AG09319 (cell line): ENCODE measurements around the gene ASPRV1.

Experiments
- DNase-seq: peaks from one replicate; pipeline ENCODE4 v3.0.0-alpha.2; 2010; ENCODE audit warnings: low read depth; ENCODE audit errors: extremely low read depth
- TF ChIP-seq, protein P1 (sequence below): IDR thresholded peaks from 2 replicates; pipeline ENCODE4 v1.5.1; 2011; ENCODE audit warnings: low read depth, mild to moderate bottlenecking, inconsistent platforms, low read length, moderate library complexity

Gene ASPRV1

DNA sequence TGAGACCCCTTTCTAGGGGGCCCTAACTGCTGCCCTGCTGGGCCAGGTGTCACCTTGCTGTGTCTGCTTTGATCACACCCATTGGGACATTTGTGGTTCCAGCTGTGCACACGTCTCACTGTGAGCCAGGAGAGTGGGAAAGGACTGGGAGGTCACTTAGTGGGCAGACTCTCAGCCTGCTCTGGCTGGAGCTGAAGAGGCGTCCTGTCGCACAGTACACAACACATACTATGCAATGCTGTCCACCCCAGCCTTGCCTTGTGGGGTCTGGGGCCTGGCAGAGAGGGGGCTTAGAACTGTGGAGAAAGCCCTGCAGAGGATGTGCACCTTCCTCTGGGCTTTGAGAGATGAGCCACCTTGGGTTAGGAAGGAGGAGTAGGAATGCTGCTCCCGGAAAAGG is 25.3 kb upstream of the ASPRV1 start:
- TF ChIP-seq, protein P1, sequence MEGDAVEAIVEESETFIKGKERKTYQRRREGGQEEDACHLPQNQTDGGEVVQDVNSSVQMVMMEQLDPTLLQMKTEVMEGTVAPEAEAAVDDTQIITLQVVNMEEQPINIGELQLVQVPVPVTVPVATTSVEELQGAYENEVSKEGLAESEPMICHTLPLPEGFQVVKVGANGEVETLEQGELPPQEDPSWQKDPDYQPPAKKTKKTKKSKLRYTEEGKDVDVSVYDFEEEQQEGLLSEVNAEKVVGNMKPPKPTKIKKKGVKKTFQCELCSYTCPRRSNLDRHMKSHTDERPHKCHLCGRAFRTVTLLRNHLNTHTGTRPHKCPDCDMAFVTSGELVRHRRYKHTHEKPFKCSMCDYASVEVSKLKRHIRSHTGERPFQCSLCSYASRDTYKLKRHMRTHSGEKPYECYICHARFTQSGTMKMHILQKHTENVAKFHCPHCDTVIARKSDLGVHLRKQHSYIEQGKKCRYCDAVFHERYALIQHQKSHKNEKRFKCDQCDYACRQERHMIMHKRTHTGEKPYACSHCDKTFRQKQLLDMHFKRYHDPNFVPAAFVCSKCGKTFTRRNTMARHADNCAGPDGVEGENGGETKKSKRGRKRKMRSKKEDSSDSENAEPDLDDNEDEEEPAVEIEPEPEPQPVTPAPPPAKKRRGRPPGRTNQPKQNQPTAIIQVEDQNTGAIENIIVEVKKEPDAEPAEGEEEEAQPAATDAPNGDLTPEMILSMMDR: no peak
- DNase-seq: no peak

DNA sequence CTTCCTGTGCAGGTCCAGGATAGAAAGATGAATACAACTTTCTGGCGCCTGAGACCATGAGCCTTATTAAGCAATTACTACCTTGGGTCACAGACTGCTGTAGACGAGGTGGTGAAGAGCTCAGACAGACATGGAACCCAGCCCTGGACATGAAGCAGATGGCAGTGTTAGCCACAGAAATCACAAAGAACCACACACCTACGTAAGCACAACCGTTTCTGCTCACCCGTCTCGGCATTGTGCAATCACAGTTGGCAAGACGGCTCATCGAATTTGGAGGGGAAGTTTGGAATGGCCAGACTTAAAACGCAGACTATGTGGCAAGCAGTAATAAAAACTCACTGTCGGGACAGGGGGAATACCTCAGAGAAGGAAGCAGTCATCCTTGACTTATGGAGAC is 24.3 kb upstream of the ASPRV1 start:
- DNase-seq: no peak
- TF ChIP-seq, protein P1: no peak

DNA sequence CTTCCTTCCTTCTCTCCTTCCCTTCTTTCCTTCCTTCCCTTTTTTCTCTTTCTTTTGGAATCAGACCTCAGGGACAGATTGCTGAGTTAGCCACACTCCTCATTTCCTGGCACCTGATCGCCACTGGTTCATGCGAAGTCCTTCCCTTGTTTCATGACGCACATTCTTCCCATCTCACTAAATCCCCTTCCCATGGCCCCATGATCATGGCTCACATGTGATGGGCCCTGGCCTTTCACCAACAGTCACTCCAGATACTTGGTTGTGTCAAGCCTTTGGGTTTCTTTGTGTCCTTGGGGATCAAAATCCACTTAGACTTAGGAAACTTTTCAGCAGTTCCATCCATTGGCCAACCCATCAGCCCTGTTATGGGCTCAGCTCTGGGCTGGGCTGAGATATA is 23.8 kb upstream of the ASPRV1 start:
- TF ChIP-seq, protein P1: no peak
- DNase-seq: no peak

DNA sequence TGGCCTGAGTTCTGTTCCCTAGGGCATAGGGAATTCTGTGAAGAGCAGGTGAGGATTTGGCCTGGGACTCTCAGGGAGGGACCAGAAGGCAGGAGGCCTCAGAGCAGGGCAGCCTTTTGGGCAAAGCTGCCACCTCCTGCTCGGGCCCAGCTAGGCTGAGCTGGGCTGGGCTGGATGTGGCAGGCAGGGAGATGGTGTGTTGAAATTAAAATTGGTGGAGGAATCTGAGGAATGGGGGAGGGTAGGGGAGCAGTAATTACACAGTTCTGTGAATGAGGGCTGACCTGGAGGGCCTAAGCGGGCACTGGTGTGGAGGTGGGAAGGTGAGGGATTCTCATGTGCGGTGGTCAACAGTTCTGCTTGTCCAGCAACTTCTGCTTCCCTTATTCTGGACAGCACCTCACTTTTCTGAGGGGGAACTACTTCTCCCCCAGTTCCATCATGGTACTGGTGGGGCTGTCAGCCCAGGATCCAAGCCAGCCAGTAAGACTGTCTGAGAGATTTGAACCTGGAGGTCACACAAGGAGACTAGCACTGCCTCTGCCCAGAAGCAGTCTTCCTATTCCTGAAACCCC is 22.0 kb upstream of the ASPRV1 start:
- TF ChIP-seq, protein P1: no peak
- no peak for DNase-seq

DNA sequence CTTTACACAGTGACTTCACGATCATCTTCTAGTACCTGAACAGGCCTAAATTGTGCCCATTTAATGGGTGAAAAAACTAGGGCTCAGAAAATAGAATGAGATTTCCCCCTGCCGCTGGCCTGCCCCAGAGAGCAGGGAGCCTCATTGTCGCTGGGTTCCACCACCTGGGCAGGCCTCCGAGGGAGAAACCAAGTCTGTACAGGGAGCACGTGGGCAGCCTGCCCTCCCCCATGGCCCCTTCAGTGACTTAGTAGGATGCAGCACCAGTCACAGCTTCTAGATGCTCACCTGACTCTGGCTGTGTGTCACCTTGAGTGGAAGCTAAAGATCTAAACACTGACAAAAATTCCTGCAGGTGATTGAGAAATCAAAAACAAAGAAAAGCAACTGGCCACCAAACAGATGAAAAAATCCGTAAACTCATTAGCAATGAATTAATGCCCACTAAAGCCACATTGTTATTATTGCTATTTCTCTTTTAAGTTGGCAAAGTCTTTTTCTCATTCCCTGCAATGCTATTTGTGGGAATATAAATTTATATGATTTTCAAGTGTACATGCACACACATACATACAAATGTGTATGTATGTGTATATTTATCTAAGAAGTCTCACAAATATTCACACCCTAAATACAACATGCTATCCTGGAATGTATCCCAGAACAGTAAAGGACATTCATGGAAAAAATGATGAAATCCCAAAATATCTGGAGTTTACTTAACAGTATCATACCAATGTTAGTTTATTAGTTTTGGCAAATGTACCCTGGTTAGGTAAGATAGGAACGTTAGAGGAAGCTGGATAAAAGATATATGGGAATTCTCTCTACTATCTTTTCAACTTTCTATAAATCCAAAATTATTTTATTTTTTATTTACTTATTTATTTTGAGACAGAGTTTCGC is 18.7 kb upstream of the ASPRV1 start:
- DNase-seq: peak; percentile 5
- TF ChIP-seq, protein P1: no peak

DNA sequence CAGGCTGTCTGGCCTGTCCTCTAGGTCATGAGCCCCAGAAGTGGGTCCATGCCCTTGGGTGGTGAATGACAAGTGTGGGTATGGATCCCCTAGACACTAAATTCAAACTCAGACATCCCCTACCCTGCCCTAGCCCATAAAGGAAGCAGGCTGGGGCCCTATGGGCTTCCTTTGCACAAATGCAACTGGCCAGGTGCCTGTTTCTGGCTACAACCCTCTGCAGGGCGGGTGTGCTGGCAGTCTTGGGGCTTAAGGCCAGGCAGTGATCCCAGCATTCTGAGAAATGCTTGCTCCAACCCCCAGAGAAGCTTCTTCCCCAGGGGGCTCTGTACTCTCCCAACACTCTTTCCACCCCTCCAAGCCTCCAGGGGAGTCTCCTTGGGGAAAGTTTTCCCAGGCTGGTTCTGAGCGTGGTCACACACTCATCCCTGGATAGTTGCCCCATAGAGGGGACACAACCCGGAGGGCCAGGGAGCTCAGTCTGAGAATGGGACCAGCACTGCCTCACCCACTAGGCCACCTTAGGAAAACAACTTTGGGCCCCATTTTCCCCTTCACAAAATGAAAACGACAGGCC is 16.6 kb upstream of the ASPRV1 start:
- DNase-seq: no peak
- TF ChIP-seq, protein P1: no peak

DNA sequence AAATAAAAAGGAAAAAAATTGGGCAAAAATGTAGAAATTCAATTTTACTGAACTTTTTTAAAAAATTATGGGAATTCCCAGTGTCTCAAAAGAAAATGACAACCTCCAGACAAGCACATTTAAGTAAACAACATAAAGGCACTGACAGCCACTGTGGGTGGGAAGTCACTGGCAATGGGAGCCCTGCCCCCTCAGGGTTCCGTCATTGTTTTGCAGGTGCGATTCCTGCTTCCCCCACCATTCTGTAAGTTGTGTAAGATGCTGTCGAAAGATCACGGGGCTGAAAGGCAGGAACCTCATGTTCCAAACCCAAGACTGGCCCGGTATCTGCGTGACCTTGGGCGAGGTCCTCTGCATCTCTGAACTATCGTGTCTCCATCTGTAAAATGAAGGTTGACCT is 15.8 kb upstream of the ASPRV1 start:
- no peak for DNase-seq
- TF ChIP-seq, protein P1: no peak
